Measurements from ENCODE around the gene KLF6. TPM values are rescaled to one million over a fixed set of nuclear protein-coding genes. Genes with fewer than 3 reads are reported as not detected.

KLF6 gene
- 40.5 and 65.8 TPM in 2 replicates for total RNA-seq

DNA sequence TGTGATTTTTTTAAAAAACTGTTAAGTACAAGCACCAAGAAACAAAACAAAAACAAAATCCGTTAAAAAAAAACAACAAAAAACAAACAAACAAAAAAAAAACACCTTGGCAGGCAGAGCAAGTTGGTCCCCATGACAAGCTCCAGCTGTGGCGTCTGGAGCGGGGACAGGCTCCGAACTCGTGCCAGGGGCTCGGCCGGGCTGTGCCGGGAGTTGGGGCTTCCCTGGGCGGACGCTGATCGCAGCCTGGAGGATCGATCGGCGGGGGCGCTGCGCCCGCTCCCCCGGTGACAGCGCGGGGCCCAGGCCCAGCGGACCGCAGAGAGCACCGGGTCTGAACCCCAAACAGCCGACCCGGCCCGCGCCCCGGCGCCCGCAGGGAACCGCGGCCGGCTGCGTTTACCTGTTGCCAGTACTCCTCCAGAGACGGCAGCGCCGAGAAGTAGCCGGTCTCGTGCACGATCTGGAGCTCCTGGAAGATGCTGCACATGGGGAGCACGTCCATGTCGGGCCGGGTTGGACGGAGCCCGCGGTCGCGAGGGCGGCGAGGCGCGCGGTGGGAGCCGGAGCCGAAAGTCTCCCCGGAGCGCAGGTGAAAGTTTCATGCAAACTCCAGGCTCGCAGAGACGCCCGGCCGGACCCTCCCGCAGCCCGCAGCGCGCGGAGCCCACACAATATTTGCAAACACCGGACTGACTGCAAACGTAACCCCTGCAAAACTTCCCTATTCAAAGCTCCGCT is at the start of gene KLF6:
Gene KLF6 (minus strand): TSS at position 700 of the 741 bp plus-strand sequence. CDS start 195 bp downstream, at position 505.

